SW 1271 (cell line): Measurements from ENCODE around the gene SLC25A13.

ENCODE experiments used
- DNase-seq, 2 experiments: peaks; one replicate each; lab custom pipeline; 2025; lab: John Stamatoyannopoulos, UW

The SLC25A13 gene

DNA sequence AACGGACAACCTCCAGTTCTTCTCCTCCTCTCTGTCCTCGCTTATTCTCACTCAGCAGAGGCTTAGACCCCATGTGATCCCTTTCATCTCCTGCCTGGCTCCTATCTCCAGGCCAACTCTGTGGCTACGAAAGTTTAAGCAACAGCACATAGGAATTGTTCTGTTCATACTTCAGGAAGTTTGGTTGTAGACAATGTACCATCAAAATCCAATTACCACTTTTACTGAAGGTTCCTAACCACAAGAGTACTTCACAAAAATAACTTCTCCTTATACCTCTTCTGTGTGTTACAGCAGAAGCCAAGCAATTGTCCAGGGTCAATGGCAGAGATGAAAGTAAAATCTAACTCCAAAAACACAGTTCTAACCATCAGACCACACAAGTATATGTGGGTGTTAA is 80.0 kb downstream of the SLC25A13 start:
- no peak for DNase-seq

- no peak for DNase-seq
Observed at GRCh38 chr7:96238976-96239766, 82.7 kb downstream of the SLC25A13 start.

GRCh38 chr7:96238474-96238873 is 83.4 kb downstream of the SLC25A13 start:
- no peak for DNase-seq

- DNase-seq, result no peak
Observed at GRCh38 chr7:96237040-96237439, 84.9 kb downstream of the SLC25A13 start.

GRCh38 chr7:96236198-96237039 is 85.5 kb downstream of the SLC25A13 start:
- no peak for DNase-seq

- DNase-seq, result no peak
Observed at GRCh38 chr7:96235281-96235680, 86.6 kb downstream of the SLC25A13 start.

- no peak for DNase-seq
Observed at GRCh38 chr7:96233528-96234154, 88.3 kb downstream of the SLC25A13 start.

- DNase-seq, result no peak
Observed at GRCh38 chr7:96233084-96233483, 88.8 kb downstream of the SLC25A13 start.

DNA sequence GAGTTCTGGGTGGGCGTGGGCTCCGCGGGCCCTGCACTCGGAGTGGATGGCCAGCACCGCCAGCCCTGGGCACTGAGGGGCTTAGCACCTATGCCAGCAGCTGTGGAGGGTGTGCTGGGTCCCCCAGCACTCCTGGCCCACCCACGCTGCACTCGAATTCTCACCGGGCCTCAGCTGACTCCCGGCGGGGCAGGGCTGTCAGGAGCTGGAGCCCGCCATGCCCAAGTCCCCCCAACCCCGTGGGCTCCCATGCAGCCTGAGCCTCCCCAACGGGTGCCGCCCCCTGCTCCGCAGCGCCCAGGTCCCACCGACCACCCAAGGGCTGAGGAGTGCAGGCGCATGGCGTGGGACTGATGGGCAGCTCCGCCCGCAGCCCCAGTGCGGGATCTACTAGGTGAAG is 93.1 kb downstream of the SLC25A13 start:
- no peak for DNase-seq

GRCh38 chr7:96225251-96225650 is 96.6 kb downstream of the SLC25A13 start:
- DNase-seq, result no peak

- no peak for DNase-seq
Observed at GRCh38 chr7:96224685-96225084, 97.2 kb downstream of the SLC25A13 start.

DNA sequence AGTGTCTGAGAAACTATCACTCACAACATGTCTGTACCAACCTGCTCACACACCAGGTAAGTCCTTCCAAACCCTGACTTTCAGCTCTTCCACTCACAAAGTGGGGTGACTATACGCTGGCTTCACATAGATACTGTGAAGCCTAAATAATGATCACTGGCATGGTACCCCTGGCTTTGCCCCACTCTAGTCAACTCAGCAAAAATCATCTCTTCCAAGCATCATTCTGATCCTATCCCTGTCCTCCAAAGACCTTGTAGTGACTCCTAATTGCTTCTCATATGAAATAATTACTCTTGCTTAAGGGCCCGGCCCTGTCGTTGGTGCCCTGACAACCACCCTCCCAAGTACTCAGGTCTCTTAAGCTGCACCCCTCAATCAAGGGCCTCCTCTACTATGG is 97.8 kb downstream of the SLC25A13 start:
- no peak for DNase-seq

DNA sequence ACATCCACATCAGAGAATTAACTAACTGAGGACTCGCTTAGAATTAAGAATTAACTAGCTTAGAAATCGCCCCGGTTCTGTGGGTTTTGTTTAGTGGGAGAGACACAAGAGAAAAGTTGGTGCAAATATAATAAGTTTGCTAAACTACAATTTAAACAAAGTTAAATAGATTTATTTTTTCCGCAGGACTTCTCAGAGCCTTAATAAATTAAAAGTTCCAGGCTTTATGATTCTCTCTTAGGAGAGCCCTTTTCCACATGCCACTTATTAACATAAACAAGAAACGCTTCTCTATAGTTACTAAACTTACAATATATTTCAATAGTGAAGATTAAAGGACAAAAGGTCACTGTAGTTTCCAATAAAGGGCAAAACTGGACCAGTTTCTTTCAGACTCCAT is 100.0 kb downstream of the SLC25A13 start:
- DNase-seq, result no peak

GRCh38 chr7:96219378-96220130 is 102.3 kb downstream of the SLC25A13 start:
- DNase-seq, result no peak

DNA sequence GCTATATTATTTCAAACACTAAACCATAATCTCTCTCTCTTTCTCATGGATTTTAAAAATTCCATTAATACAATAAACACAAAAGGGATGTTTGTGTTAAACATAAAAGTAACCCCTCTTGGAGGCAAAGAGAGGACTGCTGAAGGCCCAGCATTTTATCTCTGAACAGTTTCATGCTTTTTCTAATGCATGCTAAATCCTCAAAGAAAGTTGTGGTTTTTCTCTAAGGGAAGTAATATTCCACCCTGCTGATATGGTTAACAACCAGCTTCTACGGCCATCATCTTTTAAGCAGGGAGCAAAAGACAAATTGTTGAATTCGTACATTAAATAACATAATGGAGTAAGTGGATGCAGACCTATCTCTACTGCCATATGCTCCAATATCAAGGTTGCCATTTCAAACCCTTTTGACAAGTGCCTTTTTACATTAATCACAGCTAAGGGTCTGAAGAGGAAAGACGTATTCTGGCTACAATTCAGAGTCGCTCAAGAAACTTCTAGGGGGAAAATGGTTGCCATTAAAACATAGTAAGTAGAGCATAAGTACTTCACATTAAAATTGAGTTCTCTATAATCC is 103.1 kb downstream of the SLC25A13 start:
- DNase-seq, result no peak

GRCh38 chr7:96217147-96217546 is 104.8 kb downstream of the SLC25A13 start:
- DNase-seq, result no peak

GRCh38 chr7:96216373-96216772 is 105.5 kb downstream of the SLC25A13 start:
- no peak for DNase-seq

- no peak for DNase-seq
Observed at GRCh38 chr7:96212474-96212873, 109.4 kb downstream of the SLC25A13 start.

DNA sequence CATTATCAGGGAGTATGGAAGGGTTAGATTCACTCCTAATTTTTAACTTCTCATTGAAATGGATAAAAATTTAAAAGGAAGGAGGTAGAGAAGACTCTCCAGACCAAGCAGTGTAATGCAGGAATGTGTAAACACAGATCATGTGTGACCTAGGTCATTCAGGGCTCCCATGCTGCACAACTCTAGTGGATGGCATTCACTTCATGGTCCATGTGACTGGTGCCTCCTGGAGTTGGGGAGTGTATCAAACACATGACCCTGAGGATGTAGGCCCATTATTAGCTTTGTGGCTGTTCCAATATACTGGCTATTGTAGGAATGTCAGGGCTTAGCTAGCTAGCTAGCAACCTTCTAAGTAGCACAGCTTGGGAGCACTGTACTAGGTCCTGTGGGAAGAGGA is 109.9 kb downstream of the SLC25A13 start:
- no peak for DNase-seq

- no peak for DNase-seq
Observed at GRCh38 chr7:96205665-96206064, 116.2 kb downstream of the SLC25A13 start.

DNA sequence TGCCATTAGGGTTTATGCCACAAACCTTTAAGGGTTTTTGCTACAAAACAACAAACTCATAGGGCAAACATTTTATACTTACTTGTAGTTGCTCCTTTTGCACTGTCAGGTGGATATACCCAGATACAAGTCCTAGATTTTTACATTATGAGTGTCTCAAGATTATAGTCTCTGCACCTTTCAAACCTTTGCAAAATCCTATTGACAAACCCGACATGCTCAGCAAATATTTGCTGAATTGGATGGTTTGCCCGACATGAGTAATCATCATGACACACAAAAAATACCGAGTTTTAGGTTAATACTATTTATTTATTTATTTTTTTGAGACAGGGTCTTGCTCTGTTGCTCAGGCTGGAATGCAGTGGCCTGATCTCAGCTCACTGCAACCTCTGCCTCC is 117.3 kb downstream of the SLC25A13 start:
- no peak for DNase-seq

GRCh38 chr7:96203786-96204185 is 118.1 kb downstream of the SLC25A13 start:
- no peak for DNase-seq
